HuH-7.5 (cell line): ENCODE results near the gene POPDC2.

Experiments used
- DNase-seq: peaks from one replicate; pipeline ENCODE4 v3.0.0; 2011; ENCODE audit warnings: low spot score

The POPDC2 gene

GRCh38 chr3:119639494-119640350 is 20.7 kb downstream of the POPDC2 start:
- no peak for DNase-seq

DNA sequence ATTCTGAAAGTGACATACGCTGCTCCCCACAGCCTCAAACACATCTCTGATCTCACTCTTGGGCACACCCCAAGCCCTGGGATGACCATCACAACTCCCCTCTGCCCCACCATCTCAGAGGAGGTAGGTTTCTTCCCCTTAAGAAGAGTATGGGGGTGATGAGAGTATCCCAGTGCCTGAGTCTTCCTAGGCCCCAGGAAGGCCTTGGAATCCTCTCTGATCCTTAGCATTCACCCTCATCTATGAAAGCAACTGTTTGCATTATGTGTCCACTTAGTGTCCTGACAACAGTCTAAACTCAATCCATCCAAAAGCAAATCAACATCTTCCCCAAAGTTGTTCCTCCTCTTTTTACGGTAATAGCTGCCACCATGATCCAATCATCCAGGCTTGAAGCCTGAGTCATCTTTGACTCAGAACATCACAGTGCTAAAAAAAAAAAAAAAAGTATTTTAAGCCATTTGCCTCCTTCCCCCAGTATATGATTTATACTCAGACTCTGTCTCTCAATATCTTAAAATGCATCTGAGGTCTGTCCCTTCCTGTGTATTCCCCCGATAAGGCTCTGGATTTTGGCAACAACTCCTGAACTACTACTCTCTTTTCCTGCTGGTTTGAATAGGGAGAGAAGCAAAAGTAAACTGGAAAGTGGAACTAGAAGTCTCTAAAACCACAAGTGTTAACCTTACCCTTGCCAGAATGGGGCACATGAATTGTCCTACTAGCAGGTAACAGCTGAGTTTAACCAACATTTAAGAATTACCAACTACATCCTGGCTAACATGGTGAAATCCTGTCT is 22.5 kb downstream of the POPDC2 start:
- no peak for DNase-seq

- DNase-seq = no peak
Measured at GRCh38 chr3:119636891-119637611, 23.3 kb downstream of the POPDC2 start.

DNA sequence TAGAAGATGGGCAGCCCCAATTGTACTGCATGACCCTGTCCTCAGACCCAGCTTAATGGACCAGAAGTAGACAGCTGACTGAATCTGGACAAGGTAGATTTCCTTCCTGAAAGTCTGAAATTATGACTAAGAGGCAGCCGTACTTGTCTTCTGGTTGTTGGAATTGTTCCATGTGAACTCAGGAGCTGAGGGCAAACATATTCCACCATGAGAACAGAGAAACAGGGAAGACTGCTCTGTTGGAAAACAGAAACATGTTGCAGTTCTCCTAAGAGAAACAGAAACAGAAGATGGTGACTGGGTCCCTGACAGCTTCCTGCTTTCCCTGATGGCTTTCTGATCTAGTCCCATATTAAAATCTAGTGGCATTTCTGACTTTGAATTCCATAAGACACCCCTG is 24.1 kb downstream of the POPDC2 start:
- no peak for DNase-seq

DNA sequence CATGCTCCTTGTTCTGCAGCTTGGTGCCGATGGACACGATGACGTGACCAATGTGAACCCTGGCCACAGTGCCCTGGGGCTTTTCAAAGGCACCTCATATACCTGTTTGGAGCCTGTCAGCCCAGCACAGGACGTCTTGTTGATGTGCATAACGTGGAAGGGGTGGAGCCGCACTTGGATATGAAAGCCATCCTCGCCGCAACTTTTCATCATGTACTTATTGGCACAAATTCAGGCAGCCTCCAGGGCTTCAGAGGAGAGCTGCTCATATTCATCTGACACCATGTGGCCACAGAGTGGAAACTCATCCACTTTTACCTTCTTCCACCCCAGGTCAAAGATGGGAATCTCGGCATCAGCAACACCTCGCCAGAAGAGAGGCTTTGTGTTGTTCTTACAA is 24.7 kb downstream of the POPDC2 start:
- DNase-seq = no peak

- no peak for DNase-seq
Measured at GRCh38 chr3:119632829-119633228, 27.6 kb downstream of the POPDC2 start.

DNA sequence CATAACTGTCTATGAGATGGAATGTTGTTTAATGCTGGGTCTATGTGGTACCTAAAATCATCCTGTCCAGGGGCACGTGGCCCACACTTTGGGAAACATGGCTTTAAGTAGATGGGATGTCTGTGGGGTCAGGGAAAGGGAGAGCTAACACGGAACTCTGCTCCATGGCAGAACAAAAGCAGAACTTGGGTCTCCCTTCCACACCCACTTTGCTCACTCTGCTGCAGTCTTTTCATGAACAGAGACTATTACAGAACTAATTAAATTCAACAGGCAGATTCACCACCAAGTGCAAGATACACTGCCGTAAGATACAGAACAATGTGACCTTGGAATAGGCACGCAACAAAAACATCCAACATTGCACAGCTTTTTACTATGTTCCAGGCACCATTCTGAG is 28.2 kb downstream of the POPDC2 start:
- no peak for DNase-seq

DNA sequence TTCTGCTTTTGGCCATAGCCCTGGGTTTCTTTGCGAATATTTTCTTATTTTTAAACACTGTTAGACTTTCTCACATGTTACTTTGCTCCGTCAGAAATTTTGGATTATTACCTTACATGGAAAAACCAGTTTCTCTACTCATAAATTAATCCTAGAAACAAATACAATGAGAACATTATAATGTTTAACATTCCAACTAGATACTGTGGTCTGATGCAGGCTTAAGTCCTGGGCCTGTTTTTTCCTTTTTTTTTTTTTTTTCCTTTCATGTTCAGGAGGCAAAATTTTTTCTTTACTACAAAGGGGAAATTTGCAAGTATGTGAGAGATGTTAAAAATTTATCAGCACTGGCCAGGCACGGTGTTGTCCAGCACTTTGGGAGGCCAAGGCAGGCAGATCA is 28.9 kb downstream of the POPDC2 start:
- DNase-seq = no peak

- no peak for DNase-seq
Measured at GRCh38 chr3:119630880-119631329, 29.5 kb downstream of the POPDC2 start.

DNA sequence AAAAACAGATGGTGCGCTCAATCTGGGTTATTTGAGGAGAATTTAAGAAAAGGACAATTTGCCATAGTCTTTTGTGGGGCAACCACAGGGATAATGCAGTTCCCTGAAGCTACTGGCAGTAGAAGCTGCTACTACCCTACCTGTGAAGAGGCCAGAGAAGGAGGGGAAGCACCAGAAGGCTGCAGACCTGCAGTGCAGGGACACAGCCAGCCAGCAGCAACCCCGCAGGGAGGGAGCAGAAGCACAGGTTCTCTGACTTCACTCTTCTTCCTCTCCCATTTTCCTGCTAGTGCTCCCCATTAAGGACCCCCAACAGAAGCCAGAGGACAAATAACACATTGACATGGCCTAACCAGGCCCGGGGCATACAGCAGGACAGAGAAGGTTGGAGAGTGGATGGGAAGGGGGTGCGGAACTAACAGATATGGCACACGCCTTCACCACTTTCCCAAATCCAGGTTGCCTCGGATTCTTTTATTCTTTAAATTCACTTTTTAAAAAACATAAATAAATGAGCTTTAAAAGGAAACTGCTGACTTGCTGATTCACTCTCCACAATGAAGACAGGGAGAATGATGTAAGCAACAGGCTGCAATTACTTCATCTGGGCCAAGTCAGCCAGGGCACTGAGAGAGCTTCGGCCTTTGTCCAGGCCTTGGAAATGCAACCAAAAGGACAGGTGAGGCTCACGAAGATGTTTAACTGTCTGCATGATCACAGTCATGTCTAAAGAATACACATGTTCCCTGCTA is 30.1 kb downstream of the POPDC2 start:
- no peak for DNase-seq

- no peak for DNase-seq
Measured at GRCh38 chr3:119628816-119629445, 31.5 kb downstream of the POPDC2 start.

- DNase-seq = no peak
Measured at GRCh38 chr3:119628390-119628789, 32.0 kb downstream of the POPDC2 start.

GRCh38 chr3:119627461-119627860 is 32.9 kb downstream of the POPDC2 start:
- DNase-seq = no peak

- DNase-seq = no peak
Measured at GRCh38 chr3:119626196-119626595, 34.2 kb downstream of the POPDC2 start.

GRCh38 chr3:119625451-119626153 is 34.8 kb downstream of the POPDC2 start:
- no peak for DNase-seq

GRCh38 chr3:119624002-119624720 is 36.2 kb downstream of the POPDC2 start:
- DNase-seq = no peak

DNA sequence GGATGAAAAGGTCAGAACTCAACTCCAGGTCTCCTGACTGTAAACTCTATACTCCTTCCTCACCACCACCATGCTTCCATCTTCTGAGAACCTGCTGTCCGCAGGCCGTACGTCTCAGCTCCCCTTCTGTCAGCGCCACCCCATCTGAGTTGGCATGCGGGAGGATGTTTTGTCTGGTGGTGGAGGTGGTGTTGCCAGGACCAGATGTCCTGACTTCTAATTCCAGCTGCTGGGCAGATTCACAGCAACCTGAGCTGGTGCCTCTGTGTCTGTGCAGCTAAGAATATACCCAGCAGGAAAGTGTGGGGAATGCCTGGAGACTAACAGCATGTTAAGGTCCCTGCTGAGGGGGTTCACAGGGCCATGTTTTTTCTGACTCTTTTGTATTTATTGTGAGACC is 39.5 kb downstream of the POPDC2 start:
- no peak for DNase-seq

DNA sequence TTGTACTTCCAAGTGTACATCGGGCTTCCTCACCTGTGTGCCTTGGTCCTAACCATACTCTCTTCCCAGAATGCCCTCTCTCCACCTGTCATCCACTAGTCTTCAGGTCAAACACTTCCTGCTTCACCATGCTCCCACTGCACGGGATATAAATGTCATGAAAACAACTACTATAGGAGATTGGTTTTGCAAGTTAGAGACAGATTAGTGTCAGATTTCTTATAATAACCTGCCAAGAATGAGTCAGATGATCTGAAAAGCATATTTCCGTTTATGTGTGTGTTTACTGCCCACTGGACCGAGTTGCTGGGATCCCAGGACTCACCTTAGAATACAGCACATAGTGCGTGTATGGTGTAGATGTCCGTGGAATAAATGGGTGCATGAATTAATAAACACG is 41.3 kb downstream of the POPDC2 start:
- no peak for DNase-seq

DNA sequence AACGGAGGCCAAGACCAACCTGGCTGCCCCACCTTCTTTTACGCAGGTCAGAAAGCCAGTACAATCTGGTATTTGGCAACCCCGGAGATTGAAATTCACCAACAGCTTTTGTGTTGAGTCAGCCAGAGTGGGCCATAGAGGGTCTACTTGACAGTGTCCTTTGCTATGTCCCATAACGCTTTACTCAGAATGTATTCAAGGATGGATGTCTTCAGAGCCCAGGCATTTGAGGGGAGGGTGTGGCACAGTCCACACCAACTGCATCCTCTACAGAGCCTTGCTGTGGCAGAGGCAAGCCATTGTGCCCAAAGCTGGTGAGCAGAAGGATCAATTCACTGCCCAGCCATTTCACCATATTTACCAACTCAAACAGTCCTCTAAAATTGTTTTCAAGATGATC is 44.3 kb downstream of the POPDC2 start:
- DNase-seq = no peak

GRCh38 chr3:119613872-119614271 is 46.5 kb downstream of the POPDC2 start:
- no peak for DNase-seq
